NCI-H1930 (cell line): ENCODE data around the gene FAM53B.

ENCODE experiments used
- DNase-seq, 2 experiments: peaks; one replicate each; lab custom pipeline; 2025; lab: John Stamatoyannopoulos, UW

FAM53B gene

GRCh38 chr10:124661660-124662180 lies 82.5 kb downstream of the FAM53B start:
- DNase-seq = no peak

GRCh38 chr10:124660404-124661125 lies 83.6 kb downstream of the FAM53B start:
- DNase-seq = no peak

GRCh38 chr10:124659380-124659779 lies 84.8 kb downstream of the FAM53B start:
- no peak for DNase-seq

DNA sequence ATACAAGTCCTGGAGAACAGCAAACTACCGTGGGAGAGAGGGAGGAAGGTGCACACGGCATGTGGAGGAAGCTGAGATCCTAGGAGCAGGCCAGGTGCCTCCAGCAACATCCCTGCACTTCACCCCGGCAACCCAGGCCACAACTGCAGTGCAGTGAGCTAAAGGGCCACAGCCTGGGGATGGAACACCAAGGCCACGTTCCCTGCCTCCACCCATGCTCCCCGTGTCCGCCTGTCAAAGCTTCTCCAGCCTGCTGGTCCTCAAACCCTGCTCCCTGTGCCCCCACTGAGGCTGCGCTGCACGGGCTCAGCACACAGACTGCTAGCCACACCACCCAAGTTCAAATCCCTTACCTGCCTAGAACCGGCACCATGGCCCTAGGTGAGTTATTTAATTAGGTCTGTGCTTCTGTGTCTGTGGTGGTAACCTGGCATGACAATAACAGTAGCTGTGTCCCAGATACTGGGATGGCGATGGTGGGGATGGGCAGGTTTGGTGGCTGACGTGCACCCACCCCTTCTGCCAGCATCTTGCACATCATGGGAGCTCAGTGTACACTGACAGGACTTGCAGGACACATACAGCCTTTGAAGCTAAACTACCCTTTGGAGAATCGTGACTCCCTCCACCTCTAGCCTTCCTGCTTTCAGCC lies 85.5 kb downstream of the FAM53B start:
- no peak for DNase-seq

- DNase-seq = no peak
These were observed 86.4 kb downstream of the FAM53B start for GRCh38 chr10:124657806-124658205.

DNA sequence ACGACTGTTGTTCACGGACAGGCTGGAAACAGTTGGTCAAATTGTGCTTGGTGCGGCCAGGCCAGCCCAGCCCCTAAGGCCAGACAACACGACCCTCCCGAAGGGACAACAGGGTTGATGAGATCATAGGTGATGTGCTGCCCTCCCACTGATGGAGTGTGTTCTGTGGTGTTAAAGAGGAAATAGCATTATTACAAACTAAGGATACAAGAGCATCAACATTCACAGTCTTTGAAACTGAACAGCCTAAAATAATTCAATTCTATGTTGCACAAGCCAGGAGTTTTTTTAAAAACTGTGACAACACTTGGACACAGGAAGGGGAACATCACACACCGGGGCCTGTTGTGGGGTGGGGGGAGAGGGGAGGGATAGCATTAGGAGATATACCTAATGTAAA lies 87.6 kb downstream of the FAM53B start:
- DNase-seq = no peak

DNA sequence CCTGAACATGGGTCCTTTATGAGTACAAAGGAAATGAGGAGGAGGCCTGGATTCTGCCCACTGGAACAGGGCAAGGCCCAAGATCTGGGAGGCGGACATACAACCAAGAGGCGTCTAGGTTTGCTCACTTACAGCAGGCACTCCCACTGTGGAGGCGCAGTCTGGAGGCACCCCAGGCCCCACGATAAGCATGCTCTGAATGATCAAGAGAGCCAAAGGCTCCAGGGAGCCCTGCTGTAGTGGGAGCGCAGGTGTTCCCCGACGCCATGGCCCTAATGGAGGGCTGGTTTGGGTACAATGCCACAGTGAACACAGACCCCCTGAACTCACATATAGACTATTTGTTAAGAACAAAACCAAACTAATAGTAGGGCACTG lies 88.1 kb downstream of the FAM53B start:
- no peak for DNase-seq

DNA sequence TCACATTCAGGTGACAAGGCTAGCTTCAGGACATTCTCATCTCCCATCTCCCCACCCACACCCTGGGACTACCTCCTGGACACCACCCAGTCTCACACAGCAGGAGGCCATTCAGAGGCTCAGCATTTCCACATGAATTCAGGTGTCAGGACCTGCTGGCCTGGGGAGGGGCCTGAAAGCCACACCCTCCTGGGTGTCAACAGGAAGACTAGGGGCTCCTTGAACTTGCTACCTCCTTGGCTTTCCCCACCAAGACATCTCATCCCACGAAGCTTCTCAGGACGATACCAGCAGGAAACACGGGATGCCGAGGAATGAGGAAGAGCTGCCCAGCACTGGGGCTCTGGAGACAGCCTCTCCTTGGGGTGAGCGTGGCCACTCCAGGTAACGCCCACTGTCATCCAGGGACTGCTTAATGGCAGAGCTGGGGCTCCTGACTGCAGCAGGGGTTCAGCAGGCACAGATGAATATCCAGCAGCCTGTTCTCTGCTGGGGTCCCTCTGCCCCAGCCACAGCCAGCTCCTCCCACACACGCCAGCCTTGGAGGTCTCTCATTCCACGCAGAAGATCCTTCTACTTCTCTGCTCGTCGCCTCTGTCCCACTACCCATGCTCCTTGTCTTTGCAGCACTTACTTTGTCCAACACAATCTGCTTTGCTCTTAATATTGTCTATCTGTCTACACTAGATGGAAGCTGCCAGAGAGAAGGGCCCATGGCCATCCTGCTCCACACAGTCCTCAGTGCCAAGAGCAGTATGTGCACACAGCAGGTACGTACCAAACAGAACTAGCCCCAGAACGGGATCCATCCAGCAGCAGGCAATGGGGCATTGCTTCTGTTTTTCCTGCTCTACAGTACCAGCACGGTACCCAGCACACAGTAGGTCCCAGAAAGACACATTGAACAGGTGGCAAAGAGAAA lies 88.7 kb downstream of the FAM53B start:
- no peak for DNase-seq

- no peak for DNase-seq
These were observed 89.5 kb downstream of the FAM53B start for GRCh38 chr10:124654686-124655085.

- DNase-seq = no peak
These were observed 90.1 kb downstream of the FAM53B start for GRCh38 chr10:124653811-124654651.

DNA sequence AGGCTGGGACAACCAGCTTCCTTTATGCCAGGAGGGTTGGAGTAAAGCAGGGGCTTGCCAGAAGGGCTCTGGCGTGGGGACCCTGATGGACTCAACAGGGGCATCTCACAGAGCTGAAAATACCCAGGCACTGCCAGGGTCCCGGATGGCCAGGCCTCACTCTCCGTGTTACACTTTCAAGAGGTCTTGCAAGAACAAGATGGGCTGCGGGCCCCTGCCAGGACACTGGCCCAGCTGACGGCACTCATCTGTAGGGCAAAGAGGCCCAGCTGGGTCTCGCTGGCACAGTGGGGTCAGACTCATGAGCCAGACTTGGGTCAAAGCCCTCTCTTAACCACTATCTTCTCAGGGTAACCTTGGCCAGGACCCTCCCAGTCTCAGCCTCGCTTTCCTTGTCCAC lies 90.9 kb downstream of the FAM53B start:
- DNase-seq = no peak

GRCh38 chr10:124652701-124653100 lies 91.5 kb downstream of the FAM53B start:
- DNase-seq = no peak

GRCh38 chr10:124652200-124652599 lies 92.0 kb downstream of the FAM53B start:
- DNase-seq = no peak

- no peak for DNase-seq
These were observed 92.7 kb downstream of the FAM53B start for GRCh38 chr10:124651402-124651891.

GRCh38 chr10:124650820-124651401 lies 93.3 kb downstream of the FAM53B start:
- no peak for DNase-seq

- DNase-seq = no peak
These were observed 93.9 kb downstream of the FAM53B start for GRCh38 chr10:124650263-124650662.

GRCh38 chr10:124649214-124649613 lies 95.0 kb downstream of the FAM53B start:
- no peak for DNase-seq

DNA sequence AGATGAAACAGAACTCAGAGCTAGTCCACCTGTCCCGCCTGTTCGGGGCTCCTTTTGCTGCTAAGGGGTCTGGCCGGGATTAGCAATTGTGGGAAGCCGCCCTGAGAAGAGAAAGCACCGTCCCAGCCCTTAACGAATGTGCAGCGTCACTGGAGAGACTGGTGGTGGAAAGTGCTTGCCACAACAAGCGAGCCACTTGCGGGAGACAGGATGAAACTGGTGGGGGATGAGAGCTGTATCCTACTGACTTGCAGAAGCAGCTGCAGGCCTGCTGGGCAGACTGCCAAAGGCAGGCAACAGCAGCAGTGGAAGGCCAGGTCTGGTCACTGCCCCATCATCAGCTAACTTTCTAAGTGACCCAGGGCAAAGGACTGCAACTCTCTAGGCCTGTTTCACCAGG lies 95.4 kb downstream of the FAM53B start:
- no peak for DNase-seq

- DNase-seq = no peak
These were observed 96.1 kb downstream of the FAM53B start for GRCh38 chr10:124648131-124648475.

DNA sequence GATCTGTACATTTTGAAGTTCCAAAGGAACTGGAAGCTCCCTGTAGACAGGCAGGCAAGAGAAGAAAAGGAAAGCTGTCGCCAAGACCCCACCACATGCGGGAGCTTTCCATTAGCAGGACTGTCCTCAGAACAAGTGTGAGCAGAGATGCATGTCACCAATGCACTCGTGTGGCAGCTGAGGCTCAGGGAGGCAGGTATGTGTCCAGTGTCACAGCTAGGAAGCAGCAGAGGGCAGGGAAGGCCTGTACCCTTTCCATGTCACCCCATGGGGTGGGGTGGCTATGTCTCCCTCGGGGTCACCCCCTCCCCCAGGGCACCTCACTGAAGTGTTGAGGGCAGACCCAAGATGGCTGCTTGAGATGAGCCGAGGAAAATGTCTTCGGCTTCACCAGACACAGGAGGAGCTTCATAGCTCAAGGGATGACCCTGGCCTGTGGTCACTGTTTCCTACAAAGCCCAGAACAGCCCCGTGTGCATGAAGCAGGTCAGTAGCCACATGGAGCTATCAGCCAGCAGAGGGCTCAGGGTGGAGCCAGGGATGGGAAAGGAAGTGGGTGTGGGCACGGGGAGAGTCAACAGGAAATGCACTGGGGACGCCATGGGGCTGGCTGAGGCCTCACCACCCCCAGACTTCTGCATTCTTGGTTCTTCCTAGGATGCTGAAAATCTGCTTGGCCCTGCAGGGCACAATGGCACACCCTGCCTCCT lies 96.6 kb downstream of the FAM53B start:
- no peak for DNase-seq
